Effector memory CD4-positive, alpha-beta T cell (primary cell): Measurements from ENCODE around the gene MYLK.
"Not testable (repeated sequence)": the region's sequence is repeated elsewhere in the genome, so short reads cannot be mapped to it uniquely, and the experiment has no call there.

ENCODE experiments used
- DNase-seq, 3 donors: peaks; one replicate each; pipeline ENCODE4 v3.0.0-alpha.2; 2020
- H3K27ac ChIP-seq: 2 replicates; pipeline ENCODE4 v1.7.0; 2013; ENCODE audit warnings: mild to moderate bottlenecking, low read length, moderate library complexity; ENCODE audit not compliant: insufficient read depth, poor library complexity, severe bottlenecking
- H3K27me3 ChIP-seq: replicated peaks from 2 replicates; pipeline ENCODE4 v1.7.0; 2013; ENCODE audit warnings: mild to moderate bottlenecking, low read length; ENCODE audit not compliant: insufficient read depth, control insufficient read depth, poor library complexity, severe bottlenecking
- H3K36me3 ChIP-seq: 2 replicates; pipeline ENCODE4 v1.7.0; 2013; ENCODE audit warnings: mild to moderate bottlenecking, low read length, moderate library complexity; ENCODE audit not compliant: control insufficient read depth, insufficient read depth
- H3K4me1 ChIP-seq: 2 replicates; pipeline ENCODE4 v1.7.0; 2013; ENCODE audit warnings: low read length, mild to moderate bottlenecking; ENCODE audit not compliant: control insufficient read depth, insufficient read depth, poor library complexity, severe bottlenecking
- H3K4me3 ChIP-seq: 2 replicates; pipeline ENCODE4 v1.7.0; 2013; ENCODE audit warnings: low read length, low read depth, mild to moderate bottlenecking; ENCODE audit not compliant: insufficient read depth, poor library complexity, severe bottlenecking
- H3K9me3 ChIP-seq: 2 replicates; pipeline ENCODE4 v1.7.0; 2013; ENCODE audit warnings: mild to moderate bottlenecking, low read length, moderate library complexity; ENCODE audit not compliant: control insufficient read depth

Gene MYLK

DNA sequence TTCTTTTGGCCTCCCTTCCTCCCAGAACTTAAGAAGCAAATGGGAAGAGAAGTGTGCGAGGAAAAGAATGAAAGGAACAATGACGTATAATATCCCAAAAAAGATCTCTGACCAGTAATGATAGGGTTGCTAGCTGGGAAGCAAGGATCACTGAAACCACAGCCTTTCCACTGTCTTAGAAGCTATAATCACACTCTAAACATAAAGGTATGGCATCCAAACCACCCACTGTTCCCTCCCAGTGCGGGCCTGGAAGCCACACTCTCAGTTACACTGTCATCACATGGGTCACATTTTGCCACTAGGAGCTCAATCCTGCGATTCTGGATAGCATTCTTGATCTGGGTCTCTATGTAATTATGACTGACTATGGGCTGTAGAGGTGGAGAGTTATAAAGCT, 167.7 kb downstream of the MYLK start:
- DNase-seq, result no peak

GRCh38 chr3:123713211-123713610, 170.9 kb downstream of the MYLK start:
- DNase-seq, result no peak
- Histone ChIP-seq H3K4me3 (no peak overlapping the region), H3K27ac (no peak overlapping the region), H3K9me3 (no peaks in the 10 kb centered on the region), H3K4me1 (no peaks in the 10 kb centered on the region), H3K27me3 (no peaks in the 10 kb centered on the region), H3K36me3 (no peaks in the 10 kb centered on the region)

More for the DNA sequence above, 167.7 kb downstream of the MYLK start:
- H3K4me1 ChIP-seq, result no peaks in the 10 kb centered on the region
- no peak overlapping the region for H3K4me3 ChIP-seq
- no peak overlapping the region for H3K27ac ChIP-seq
- H3K27me3 ChIP-seq, result no peaks in the 10 kb centered on the region
- no peaks in the 10 kb centered on the region for H3K36me3 ChIP-seq
- H3K9me3 ChIP-seq, result no peaks in the 10 kb centered on the region

- Histone ChIP-seq H3K36me3 (no peaks in the 10 kb centered on the region), H3K27me3 (no peaks in the 10 kb centered on the region), H3K27ac (no peak overlapping the region), H3K4me3 (no peak overlapping the region), H3K4me1 (no peaks in the 10 kb centered on the region), H3K9me3 (no peaks in the 10 kb centered on the region)
- no peak for DNase-seq
These were observed 171.9 kb downstream of the MYLK start for GRCh38 chr3:123712077-123712860.

- no peak for DNase-seq
- Histone ChIP-seq H3K9me3 (no peaks in the 10 kb centered on the region), H3K36me3 (no peaks in the 10 kb centered on the region), H3K27me3 (no peaks in the 10 kb centered on the region), H3K27ac (no peak overlapping the region), H3K4me1 (no peaks in the 10 kb centered on the region), H3K4me3 (no peak overlapping the region)
These were observed 172.8 kb downstream of the MYLK start for GRCh38 chr3:123711356-123711755.

DNA sequence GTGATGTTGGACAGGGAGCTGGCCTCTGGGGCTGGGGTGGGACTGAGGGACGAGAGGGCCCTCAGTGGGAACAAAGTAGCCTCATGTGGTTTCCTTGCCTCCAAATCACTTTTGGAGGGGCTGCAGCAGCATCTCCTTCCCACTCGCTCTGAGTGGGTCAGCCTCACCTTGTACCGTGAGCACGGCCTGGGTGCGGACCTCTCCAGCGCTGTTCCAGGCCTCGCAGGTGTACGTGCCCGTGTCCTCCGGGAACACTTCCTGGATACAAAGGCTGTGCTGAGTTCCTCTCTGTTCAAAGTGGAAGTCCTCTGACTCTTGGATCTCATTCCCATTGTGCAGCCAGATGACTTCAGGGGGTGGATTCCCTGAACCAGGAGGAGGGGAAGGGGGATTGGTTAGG, 175.6 kb downstream of the MYLK start:
- H3K27ac ChIP-seq, result no peak overlapping the region
- H3K27me3 ChIP-seq, result no peaks in the 10 kb centered on the region
- no peaks in the 10 kb centered on the region for H3K4me1 ChIP-seq
- H3K4me3 ChIP-seq, result no peak overlapping the region
- DNase-seq, result no peak
- H3K36me3 ChIP-seq, result no peaks in the 10 kb centered on the region
- H3K9me3 ChIP-seq, result no peaks in the 10 kb centered on the region

DNA sequence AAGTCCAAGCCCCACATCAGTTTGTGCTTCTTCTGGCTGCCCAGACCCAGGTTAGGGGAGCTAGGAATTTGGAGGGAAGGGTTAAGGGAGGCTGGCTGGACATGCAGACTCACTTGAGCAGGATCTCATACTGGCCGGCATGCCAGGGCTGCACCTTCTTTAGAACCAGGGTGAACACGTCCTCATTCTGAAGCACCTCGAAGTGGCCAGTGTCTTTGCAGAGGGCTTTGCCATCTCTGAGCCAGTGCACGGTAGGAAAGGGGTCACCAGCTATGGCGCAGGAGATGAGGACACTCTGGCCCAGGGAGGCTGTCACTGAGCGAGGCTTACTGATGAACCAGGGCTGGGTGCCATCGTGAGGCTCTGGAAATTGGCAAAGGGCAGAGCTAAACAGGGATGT, 176.5 kb downstream of the MYLK start:
- H3K4me3 ChIP-seq, H3K9me3 ChIP-seq, H3K27ac ChIP-seq, H3K27me3 ChIP-seq, DNase-seq, H3K36me3 ChIP-seq, H3K4me1 ChIP-seq: not testable (repeated sequence)

DNA sequence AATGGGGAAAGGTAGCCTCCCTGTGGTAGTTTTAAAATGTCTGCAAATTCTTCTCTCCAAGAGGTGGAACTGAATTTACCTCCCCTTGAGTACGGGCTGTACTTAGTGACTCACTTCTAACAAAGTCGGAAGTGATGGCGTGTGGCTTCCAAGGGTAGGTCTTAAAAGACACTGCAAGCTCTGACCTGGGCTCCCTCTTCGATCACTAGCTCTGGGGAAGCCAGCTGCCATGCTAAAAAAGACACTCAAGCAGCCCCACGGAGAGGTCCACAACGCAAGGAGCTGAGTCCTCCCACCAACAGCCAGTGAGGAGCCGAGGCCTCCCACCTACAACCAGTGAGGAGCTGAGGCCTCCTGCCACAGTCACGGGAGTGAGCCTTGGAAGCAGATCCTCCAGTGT, 177.3 kb downstream of the MYLK start:
- H3K36me3 ChIP-seq, result no peaks in the 10 kb centered on the region

DNA sequence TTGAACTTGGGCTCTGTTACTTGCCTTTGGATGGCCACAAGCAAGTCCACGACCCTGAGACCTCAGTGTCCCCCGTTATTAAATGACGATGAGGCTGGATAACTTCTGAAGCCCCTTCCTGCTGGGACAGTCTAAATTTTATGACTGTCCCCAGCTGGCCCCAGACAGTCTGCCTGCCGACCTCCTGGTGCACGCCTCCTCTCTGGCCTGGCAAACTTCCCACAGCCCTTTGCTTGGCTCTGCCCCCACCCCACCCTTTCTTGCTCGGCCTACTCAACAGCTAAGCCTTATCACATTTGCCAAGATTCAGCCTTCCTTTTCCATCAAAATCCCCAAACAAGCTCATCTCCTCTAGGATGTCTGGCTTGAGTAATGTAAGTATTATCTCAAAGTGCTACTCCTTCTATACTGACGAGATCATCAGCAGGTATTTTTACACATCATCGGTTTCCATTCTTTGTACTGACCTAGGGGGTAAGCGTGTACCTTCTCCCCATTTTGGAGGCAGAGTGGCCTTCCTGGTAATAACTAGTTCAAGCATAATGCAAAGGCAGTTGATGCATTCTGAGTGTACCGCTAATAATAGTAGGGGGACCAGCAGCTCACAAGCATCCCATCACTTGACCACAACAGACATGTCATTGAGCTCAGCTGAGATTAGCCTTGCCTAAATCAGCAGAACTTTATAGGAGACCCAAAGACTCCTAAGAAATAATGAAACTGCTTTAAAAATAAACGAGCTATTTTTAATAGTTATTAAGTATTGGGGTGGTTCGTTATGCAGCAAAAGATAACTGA, 178.4 kb downstream of the MYLK start:
- H3K4me1 ChIP-seq, result no peaks in the 10 kb centered on the region
- no peaks in the 10 kb centered on the region for H3K27me3 ChIP-seq
- no peaks in the 10 kb centered on the region for H3K36me3 ChIP-seq
- H3K4me3 ChIP-seq, result no peak overlapping the region
- no peaks in the 10 kb centered on the region for H3K9me3 ChIP-seq
- DNase-seq, result no peak
- no peak overlapping the region for H3K27ac ChIP-seq

More for the DNA sequence above, 177.3 kb downstream of the MYLK start:
- Histone ChIP-seq H3K4me1 (no peaks in the 10 kb centered on the region), H3K27ac (no peak overlapping the region), H3K27me3 (no peaks in the 10 kb centered on the region), H3K4me3 (no peak overlapping the region), H3K9me3 (no peaks in the 10 kb centered on the region)
- DNase-seq, result no peak

DNA sequence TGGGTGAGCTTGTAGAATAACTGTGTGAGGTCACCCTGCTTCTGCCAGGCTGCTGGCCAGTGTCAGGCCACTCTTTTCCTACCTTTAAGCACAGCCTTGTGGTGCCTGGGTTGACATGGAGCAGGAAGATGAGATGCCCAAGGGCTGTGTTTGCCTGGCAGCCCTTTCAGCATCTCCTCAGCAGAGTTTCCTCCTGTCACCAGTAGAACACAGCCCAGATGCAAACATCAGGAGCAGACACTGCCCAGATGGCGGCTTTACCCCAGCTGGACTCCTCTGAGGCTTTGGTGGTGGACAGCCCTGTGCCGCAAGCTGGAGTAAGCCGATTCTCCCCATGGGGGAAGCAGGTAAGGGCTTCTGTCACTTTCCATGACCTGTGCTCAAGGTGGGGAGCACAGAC, 180.5 kb downstream of the MYLK start:
- H3K9me3 ChIP-seq, H3K4me1 ChIP-seq, DNase-seq, H3K4me3 ChIP-seq, H3K27ac ChIP-seq, H3K36me3 ChIP-seq, H3K27me3 ChIP-seq: not testable (repeated sequence)

GRCh38 chr3:123702720-123703119, 181.4 kb downstream of the MYLK start:
- no peaks in the 10 kb centered on the region for H3K36me3 ChIP-seq
- no peak overlapping the region for H3K27ac ChIP-seq
- H3K27me3 ChIP-seq, result no peaks in the 10 kb centered on the region
- H3K4me1 ChIP-seq, result no peaks in the 10 kb centered on the region
- no peak overlapping the region for H3K4me3 ChIP-seq
- DNase-seq, result no peak
- no peaks in the 10 kb centered on the region for H3K9me3 ChIP-seq
